MM.1S (cell line): ENCODE results near the gene RBFOX1.

Experiments
- DNase-seq: peaks from one replicate; pipeline ENCODE4 v3.0.0-alpha.2; 2015
- H2AFZ ChIP-seq: fragments of 300-600 bp; sonication (generic); 2 replicates; pipeline ENCODE4 v1.6.0; 2016; ENCODE audit warnings: antibody characterized with exemption, low read length
- H3F3A ChIP-seq: fragments of 300-600 bp; sonication (generic); 2 replicates; pipeline ENCODE4 v1.6.1; 2016; ENCODE audit warnings: mild to moderate bottlenecking, antibody characterized with exemption, low read length, moderate library complexity, mixed read lengths; ENCODE audit not compliant: insufficient read depth
- H3K27ac ChIP-seq: fragments of 300-600 bp; sonication (generic); 2 replicates; pipeline ENCODE4 v1.5.1; 2016; ENCODE audit warnings: mild to moderate bottlenecking, low read length
- H3K27me3 ChIP-seq: fragments of 300-600 bp; sonication (generic); replicated peaks from 2 replicates; pipeline ENCODE4 v1.6.0; 2016; ENCODE audit warnings: low read length; ENCODE audit not compliant: insufficient read depth
- H3K36me3 ChIP-seq: fragments of 300-600 bp; sonication (generic); replicated peaks from 2 replicates; pipeline ENCODE4 v1.6.1; 2016; ENCODE audit warnings: mild to moderate bottlenecking, low read length, mixed read lengths; ENCODE audit not compliant: insufficient read depth
- H3K4me1 ChIP-seq: fragments of 300-600 bp; sonication (generic); 2 replicates; pipeline ENCODE4 v1.6.1; 2016; ENCODE audit warnings: low read length, mixed read lengths
- H3K4me2 ChIP-seq: fragments of 300-600 bp; sonication (generic); 2 replicates; pipeline ENCODE4 v1.6.0; 2016; ENCODE audit warnings: low read depth, low read length
- H3K4me3 ChIP-seq: fragments of 300-600 bp; sonication (generic); 2 replicates; pipeline ENCODE4 v1.5.1; 2016; ENCODE audit warnings: low read length, mixed read lengths
- H3K79me2 ChIP-seq: fragments of 300-600 bp; sonication (generic); 2 replicates; pipeline ENCODE4 v1.6.1; 2016; ENCODE audit warnings: mixed run types, low read length, mixed read lengths
- H3K9ac ChIP-seq: fragments of 300-600 bp; sonication (generic); 2 replicates; pipeline ENCODE4 v1.6.1; 2016; ENCODE audit warnings: low read length, mixed read lengths
- H3K9me2 ChIP-seq: fragments of 300-600 bp; sonication (generic); replicated peaks from 2 replicates; pipeline ENCODE4 v1.6.1; 2016; ENCODE audit warnings: mild to moderate bottlenecking, low read length, mixed read lengths; ENCODE audit not compliant: insufficient read depth
- H3K9me3 ChIP-seq: fragments of 300-600 bp; sonication (generic); replicated peaks from 2 replicates; pipeline ENCODE4 v1.6.1; 2016; ENCODE audit warnings: mild to moderate bottlenecking, low read length, mixed read lengths; ENCODE audit not compliant: insufficient read depth
- H4K20me1 ChIP-seq: fragments of 300-600 bp; sonication (generic); 2 replicates; pipeline ENCODE4 v1.6.1; 2016; ENCODE audit warnings: mild to moderate bottlenecking, low read length, moderate library complexity, mixed read lengths; ENCODE audit not compliant: insufficient read depth
- CTCF ChIP-seq: fragments of 300-600 bp; sonication (generic); IDR thresholded peaks from 2 replicates; pipeline ENCODE4 v1.5.1; 2016; ENCODE audit warnings: antibody characterized with exemption, low read length, mixed read lengths
- EZH2 ChIP-seq: fragments of 300-600 bp; sonication (generic); optimal IDR thresholded peaks from 2 replicates; pipeline ENCODE3; 2017; ENCODE audit warnings: low read depth, mild to moderate bottlenecking, antibody characterized with exemption, low read length, mixed read lengths
- EZH2phosphoT487 ChIP-seq: fragments of 300-600 bp; sonication (generic); IDR thresholded peaks from 2 replicates; pipeline ENCODE4 v1.6.1; 2018; ENCODE audit warnings: antibody characterized with exemption, low read length

The RBFOX1 gene

GRCh38 chr16:7703672-7704071 is 371.0 kb downstream of the RBFOX1 start:
- Histone ChIP-seq H3K27me3 (no peaks in the 10 kb centered on the region), H3K79me2 (no peaks in the 10 kb centered on the region), H2AFZ (no peak overlapping the region), H3K9me2 (no peaks in the 10 kb centered on the region), H3K9ac (no peak overlapping the region), H3K36me3 (no peaks in the 10 kb centered on the region), H3K4me1 (no peaks in the 10 kb centered on the region), H3K9me3 (no peaks in the 10 kb centered on the region), H3K4me3 (no peak overlapping the region), H4K20me1 (no peaks in the 10 kb centered on the region), H3F3A (no peaks in the 10 kb centered on the region), H3K4me2 (no peak overlapping the region), H3K27ac (no peak overlapping the region)
- TF ChIP-seq EZH2 (no peak), CTCF (no peak)
- DNase-seq, result no peak

- Histone ChIP-seq H3K4me3 (no peak overlapping the region), H3F3A (no peaks in the 10 kb centered on the region), H4K20me1 (no peaks in the 10 kb centered on the region), H3K4me2 (no peak overlapping the region), H3K9ac (no peak overlapping the region), H3K27ac (no peak overlapping the region), H3K36me3 (no peaks in the 10 kb centered on the region), H3K27me3 (no peaks in the 10 kb centered on the region), H3K9me3 (no peaks in the 10 kb centered on the region), H2AFZ (no peak overlapping the region), H3K4me1 (no peaks in the 10 kb centered on the region), H3K79me2 (no peaks in the 10 kb centered on the region), H3K9me2 (no peaks in the 10 kb centered on the region)
- TF ChIP-seq EZH2phosphoT487 (no peak), EZH2 (no peak), CTCF (no peak)
- no peak for DNase-seq
Observed at GRCh38 chr16:7705885-7706284, 373.2 kb downstream of the RBFOX1 start.

GRCh38 chr16:7709186-7709585 is 376.5 kb downstream of the RBFOX1 start:
- H3K4me1 ChIP-seq, result no peaks in the 10 kb centered on the region
- H3K9me3 ChIP-seq, result no peaks in the 10 kb centered on the region
- no peaks in the 10 kb centered on the region for H3K9me2 ChIP-seq
- no peak overlapping the region for H3K4me2 ChIP-seq
- H2AFZ ChIP-seq, result no peak overlapping the region
- DNase-seq, result no peak
- H4K20me1 ChIP-seq, result no peaks in the 10 kb centered on the region
- no peak overlapping the region for H3K27ac ChIP-seq
- H3K36me3 ChIP-seq, result no peaks in the 10 kb centered on the region
- no peak overlapping the region for H3K9ac ChIP-seq
- H3K4me3 ChIP-seq, result no peak overlapping the region
- no peaks in the 10 kb centered on the region for H3F3A ChIP-seq
- H3K27me3 ChIP-seq, result no peaks in the 10 kb centered on the region
- no peaks in the 10 kb centered on the region for H3K79me2 ChIP-seq
- TF ChIP-seq EZH2phosphoT487 (no peak), CTCF (no peak), EZH2 (no peak)
